Measurements from ENCODE around the gene TNIP1.

Gene TNIP1

GRCh38 chr5:151104795-151105194 is 24.0 kb upstream of the TNIP1 start:
- no peak for DNase-seq

DNA sequence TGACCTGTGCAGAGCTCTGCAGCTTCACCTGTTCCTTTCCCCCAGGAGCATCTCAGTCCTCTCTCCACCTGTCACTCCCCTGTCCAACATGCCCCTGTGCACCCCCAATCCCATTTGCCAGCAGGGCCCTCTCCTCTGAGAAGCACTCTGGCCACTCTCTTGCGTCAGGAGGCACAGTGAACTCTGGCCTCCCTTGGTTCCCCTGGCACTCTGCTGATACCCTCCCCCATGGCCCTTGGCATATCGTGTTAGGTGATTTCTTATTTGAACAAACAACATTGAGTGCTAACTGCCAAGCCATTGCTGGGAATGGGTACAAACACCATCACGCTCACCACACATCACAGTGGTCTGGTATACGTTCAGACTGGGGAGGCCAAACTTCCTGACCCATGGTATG is 20.9 kb upstream of the TNIP1 start:
- no peak for DNase-seq

- DNase-seq: no peak
Measured at GRCh38 chr5:151101151-151101550, 20.3 kb upstream of the TNIP1 start.

DNA sequence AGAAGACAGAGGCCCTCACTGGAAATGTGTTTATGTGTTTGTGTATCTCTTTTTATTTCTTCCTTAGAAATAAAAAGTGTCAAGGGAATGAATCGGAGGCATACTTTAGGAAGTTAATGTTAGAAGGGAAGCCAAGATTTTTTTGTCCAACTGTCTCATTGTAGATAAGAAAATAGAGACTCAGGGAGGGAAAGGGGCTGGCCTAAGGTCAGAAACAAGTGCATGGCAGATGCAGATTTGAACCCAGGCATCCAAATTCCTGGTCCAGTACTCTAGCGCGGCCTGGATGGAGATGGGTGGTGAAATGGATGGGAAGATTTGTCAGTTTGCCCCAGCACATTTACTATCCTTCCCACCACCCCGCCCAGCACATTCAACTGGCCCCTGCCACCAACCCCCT is 19.8 kb upstream of the TNIP1 start:
- no peak for DNase-seq

DNA sequence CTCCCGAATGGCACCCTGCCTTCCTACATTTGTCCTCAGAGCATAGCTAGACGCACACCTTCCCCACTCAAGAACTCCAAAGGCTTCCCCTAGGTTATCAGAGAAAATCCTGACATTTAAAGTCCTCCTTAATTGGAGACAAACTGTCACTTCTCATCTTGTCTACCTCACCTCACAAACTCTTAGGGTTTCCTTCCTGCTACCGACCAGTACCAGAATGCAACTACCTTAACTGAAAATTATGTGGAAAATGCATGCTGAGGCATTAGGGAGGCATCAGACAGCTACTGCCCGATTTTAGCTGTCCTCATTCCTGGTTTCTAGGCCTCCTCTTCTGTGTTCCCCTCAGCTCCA is 17.9 kb upstream of the TNIP1 start:
- no peak for DNase-seq

- no peak for DNase-seq
Measured at GRCh38 chr5:151097820-151098767, 17.3 kb upstream of the TNIP1 start.

GRCh38 chr5:151097061-151097460 is 16.2 kb upstream of the TNIP1 start:
- DNase-seq: no peak

GRCh38 chr5:151096001-151096373 is 15.2 kb upstream of the TNIP1 start:
- no peak for DNase-seq

- no peak for DNase-seq
Measured at GRCh38 chr5:151095341-151096000, 14.6 kb upstream of the TNIP1 start.

DNA sequence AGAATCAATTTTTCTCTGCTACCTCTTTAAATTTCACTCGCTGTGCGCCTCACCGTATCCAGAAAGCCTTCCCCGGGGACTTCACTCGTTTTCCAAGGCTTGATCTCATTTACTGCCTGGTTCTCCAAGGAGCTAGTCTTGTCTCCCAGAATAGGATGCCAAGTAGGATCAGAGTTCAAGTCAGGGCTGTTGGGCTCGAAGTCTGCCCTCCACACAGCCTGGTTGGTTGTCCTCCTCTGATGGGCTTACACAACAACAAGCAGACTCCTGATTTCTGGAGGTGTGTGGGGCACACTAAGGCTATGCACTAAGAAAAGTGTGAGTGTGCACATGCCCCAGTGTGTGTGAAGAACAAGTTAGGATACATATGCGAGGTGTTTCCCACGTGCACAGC is 14.0 kb upstream of the TNIP1 start:
- no peak for DNase-seq

DNA sequence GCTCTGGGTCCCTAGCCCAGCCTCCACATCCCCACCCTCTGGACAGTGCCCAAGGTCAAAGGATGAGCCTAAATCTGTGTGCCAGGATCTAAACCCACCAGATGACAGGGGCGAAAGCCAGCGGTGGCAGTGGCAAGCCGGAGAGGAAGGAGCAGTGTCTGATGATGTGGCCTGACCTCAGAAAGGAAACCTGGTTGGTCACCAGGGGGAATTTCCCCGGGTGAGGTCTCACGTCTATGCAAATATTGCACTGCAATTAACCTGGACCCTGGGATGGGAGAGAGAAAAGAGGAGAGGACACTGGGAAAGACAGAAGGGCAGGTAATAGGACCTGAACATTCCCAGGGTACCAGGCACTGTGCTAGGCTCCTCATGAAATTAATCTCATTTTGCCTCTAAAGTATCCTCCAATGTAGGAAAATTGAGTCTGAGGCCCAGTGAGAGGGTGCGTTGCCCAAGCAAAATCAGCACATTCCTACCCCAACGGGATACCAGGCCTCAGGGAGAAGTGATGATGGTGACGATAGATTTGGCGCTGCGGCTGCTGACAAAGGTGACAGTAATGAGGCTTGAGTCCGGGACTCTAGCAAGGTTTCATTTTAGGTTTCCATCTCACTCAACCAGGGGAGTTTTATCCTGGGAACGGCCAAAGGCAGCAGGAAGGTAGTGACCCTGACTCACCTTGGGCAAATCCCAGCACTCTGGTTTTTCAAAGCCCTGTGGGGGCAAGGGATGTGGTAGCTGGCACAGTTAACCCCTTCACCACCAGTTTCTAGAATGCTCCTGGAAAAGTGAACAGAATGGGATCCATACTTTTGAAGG is 13.4 kb upstream of the TNIP1 start:
- no peak for DNase-seq

DNA sequence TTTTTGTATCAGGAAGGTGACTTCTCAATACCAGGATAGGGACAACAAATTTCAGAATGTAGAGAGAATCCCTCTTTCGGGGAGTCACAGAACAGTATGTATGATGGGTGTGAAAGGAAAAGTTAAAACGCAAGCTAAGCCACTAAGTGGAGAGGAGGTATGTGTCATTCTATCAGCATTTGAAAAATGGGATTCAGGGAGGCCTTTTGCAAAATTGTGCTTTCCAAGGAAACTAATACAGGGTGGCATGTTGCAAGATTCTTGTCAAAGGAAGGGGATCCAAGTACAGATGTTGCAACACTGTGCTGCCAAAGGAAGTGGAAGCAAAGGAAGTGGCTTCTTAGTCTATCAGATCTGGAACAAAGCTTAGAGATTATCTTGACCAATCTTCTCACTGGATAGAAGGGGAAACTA is 12.6 kb upstream of the TNIP1 start:
- DNase-seq: no peak

- no peak for DNase-seq
Measured at GRCh38 chr5:151092762-151093161, 11.9 kb upstream of the TNIP1 start.

DNA sequence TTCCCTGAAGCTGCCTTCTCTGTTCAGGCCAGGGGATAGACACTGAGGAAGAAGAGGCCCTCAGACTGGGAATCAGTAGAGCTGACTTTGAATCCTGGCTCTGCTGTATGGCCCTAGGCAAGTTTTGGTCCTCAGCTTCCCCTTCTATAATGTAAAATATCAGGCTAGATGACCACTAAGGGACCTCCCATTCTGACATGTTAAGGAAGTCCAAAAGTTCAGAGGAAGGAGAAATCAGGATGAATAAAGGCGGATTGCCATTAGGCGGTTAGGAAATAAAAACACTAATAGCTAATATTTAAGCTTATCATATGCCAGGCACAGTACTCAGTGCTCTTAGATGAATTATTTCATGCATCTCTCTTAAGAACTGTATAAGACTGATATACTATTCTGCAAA is 8.9 kb upstream of the TNIP1 start:
- DNase-seq: no peak

- DNase-seq: no peak
Measured at GRCh38 chr5:151088986-151089385, 8.2 kb upstream of the TNIP1 start.

DNA sequence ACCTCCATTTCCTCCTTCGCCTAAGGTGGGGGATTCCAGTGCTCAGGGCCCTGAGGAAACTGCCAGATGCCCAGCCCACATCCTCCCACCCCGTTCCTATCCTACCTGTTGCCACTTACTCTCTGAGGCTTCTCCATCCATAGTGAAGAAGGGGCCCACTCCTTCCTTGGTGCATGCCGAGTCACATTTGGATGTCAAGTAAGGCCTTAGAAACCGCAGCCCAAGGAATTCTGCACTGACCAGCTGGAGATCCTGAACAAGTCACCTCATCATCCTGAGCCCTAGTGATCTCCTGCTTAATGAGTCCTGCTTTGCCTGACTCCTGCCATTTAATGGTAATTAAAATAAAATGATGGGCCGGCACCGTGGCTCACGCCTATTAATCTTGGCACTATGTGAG is 6.7 kb upstream of the TNIP1 start:
- DNase-seq: no peak

GRCh38 chr5:151086905-151087360 is 6.1 kb upstream of the TNIP1 start:
- no peak for DNase-seq

GRCh38 chr5:151086192-151086869 is 5.5 kb upstream of the TNIP1 start:
- no peak for DNase-seq

DNA sequence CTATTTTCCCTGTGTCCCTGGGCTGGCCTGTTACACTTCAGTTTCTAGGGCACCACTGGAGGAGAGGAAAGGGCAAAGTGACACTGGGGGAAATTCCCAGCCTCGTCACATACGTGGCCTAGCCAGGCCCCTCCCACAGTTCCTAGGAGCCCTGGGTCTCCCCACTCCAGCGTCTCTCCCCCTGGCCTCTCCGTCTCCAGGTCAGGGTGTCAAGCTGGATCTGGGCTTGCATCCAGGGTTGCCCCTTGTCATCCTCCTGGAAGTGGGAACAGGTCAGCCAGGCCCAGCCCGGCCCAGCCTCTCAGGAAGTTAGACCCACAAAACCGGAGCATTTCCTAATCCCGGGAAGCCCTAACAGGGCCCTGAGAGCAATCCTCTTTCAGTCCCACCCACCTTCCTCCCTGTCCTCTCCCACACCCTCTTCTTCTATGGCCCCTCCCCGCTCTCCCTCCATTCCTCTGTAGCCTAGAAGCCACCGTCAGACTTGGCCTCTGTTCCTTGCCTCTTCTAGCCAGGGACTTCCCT is 4.7 kb upstream of the TNIP1 start:
- DNase-seq: no peak

DNA sequence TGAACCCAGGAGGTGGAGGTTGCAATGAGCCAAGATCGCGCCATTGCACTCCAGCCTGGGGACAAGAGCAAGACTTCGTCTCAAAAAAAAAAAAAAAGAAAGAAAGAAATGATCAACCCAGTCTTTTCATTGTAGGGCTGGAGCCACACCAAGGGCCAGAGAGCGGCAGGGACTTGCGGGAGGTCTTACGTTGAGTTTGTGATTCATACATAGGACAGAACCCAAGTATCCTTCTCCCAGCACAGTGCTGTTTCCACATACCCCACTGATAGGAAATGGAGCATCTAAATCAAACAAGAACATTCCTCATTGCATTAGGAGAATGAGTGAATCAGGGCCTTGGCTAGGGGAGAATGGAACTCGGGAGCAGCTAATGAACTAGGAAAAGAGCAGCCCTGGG is 3.5 kb upstream of the TNIP1 start:
- no peak for DNase-seq

DNA sequence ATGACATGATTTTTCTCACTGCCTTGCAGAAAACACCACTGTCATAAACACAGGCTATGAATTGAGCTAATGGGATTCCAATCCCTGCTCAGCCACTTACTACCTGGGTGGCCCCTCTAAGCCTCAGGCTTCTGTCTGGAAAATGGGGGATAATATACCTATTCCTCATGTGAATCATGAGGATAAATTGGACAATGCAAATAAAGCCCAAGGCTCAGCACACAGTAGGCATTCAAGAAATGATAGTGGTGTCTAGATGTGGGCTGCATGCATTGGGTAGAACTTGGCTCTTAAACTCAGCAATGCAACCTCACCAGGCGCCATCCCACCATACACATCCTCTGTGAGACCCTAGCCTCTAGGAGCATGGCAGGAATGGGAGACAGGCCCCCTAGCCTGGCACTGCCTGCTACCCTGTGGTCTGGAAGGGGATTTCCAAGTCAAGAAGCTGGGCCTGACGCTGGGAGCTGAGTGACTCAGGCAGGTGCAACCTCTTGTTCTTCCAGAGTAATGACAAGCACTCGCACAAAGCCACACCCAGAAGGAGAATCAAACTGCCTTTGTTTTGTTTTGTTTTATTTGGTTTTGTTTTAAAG is 2.3 kb upstream of the TNIP1 start:
- DNase-seq: no peak

- no peak for DNase-seq
Measured at GRCh38 chr5:151082282-151082902, 1.6 kb upstream of the TNIP1 start.

All from NCI-H2029 (cell line).